A549 treated with ZK216348 at 1 μM for 4 hours (cell line): ENCODE results near the gene RSF1. TPM values are rescaled to one million over a fixed set of nuclear protein-coding genes. Genes with fewer than 3 reads are reported as not detected.

Experiments
- total RNA-seq: library from RNA; stranded (reverse); fragments of 200-300 nt; extraction: Qiagen RNA extraction; gene quantifications from 5 replicates; pipeline ENCODE4 v1.2.3, GENCODE V29; 2022; ENCODE audit warnings: low read depth

The RSF1 gene, protein sequence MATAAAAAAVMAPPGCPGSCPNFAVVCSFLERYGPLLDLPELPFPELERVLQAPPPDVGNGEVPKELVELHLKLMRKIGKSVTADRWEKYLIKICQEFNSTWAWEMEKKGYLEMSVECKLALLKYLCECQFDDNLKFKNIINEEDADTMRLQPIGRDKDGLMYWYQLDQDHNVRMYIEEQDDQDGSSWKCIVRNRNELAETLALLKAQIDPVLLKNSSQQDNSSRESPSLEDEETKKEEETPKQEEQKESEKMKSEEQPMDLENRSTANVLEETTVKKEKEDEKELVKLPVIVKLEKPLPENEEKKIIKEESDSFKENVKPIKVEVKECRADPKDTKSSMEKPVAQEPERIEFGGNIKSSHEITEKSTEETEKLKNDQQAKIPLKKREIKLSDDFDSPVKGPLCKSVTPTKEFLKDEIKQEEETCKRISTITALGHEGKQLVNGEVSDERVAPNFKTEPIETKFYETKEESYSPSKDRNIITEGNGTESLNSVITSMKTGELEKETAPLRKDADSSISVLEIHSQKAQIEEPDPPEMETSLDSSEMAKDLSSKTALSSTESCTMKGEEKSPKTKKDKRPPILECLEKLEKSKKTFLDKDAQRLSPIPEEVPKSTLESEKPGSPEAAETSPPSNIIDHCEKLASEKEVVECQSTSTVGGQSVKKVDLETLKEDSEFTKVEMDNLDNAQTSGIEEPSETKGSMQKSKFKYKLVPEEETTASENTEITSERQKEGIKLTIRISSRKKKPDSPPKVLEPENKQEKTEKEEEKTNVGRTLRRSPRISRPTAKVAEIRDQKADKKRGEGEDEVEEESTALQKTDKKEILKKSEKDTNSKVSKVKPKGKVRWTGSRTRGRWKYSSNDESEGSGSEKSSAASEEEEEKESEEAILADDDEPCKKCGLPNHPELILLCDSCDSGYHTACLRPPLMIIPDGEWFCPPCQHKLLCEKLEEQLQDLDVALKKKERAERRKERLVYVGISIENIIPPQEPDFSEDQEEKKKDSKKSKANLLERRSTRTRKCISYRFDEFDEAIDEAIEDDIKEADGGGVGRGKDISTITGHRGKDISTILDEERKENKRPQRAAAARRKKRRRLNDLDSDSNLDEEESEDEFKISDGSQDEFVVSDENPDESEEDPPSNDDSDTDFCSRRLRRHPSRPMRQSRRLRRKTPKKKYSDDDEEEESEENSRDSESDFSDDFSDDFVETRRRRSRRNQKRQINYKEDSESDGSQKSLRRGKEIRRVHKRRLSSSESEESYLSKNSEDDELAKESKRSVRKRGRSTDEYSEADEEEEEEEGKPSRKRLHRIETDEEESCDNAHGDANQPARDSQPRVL (N-terminal part only)
- 12.6 to 22.2 TPM (median 16.1 TPM) in 5 replicates for total RNA-seq

DNA sequence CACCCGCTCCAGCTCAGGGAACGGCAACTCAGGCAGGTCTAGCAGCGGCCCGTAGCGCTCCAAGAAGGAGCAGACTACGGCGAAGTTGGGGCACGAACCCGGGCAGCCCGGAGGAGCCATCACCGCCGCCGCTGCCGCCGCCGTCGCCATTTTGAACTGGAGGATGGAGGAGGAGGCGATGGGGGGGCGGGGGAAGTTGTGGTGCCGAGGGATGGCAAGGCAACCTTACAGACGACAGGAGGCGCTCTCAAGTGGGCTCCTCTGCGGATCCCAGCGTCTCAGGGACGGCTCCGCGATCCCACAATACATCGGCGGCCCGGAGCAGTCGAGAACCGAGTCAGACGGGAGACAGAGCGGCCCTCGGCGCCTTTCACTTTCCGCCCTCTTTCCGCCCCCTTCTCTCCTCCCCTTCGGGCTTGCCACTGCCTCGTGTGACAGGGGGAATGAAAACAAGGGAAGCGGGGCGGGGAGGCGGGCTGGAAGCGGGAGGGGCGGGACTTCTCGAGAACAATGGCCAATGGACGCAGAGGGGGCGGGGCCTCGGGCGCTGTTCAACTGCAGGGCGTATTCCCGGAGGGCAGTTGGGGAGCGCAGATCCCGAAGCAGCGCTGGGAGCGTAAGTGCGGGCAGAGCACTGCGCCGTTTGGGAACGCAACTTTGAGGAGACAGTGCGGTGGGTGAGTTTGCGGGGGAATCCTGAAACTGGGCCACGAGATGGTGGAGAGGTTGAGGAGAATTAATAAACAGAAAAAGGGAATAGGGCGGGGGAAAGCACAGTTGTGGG lies at the start of gene RSF1, which contains the start of gene AAMDC:
Gene RSF1 (minus strand): TSS at position 158 of the 784 bp plus-strand sequence. CDS start 8 bp downstream, at position 150.
Gene AAMDC (plus strand): TSS at position 580 of the 784 bp plus-strand sequence. CDS start 21,353 bp downstream, outside the sequence.

DNA sequence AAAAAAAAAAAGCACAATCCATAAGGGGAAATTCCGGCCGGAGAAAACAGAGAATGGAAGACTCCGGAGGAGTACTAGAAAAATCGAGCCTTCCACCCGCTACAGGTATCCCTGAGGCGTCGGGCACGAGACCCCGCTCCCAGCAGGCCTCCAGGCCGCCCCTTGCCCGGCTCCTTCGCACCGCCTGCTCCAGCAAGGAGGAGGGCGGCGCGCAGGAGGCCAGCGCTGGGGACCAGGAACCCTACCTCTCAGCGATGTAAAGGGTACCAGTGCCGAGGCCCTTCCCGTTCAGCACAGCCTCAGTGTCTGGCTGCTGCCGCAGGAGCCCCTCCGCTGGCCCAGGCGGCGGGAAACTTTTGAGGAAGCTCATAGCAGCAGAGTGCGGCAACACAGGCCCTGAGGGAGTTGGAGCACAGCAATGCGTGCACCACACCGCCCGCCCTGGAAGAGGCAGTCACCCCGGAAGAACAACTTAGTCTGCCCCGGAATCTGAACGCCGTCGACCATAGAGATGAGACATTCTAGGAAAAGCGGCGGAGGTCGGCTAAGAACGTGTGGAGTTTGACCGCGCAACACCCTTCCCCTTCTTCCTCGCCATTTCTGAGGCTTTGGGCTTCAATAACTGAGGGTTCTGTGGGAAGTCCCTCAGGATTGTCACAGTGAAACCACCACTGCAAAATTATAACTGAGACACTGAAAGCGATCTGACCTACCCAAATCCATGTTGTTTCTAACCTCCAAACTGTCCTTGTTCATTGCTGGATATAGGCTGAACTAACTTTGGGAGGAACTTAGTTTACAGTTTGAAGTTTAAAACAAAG lies 183.0 kb downstream of the RSF1 start, which contains the start of gene CLNS1A:
Gene CLNS1A (minus strand): TSS at position 450 of the 821 bp plus-strand sequence. CDS start 80 bp downstream, at position 370.

Other genes starting within 250 kb of the RSF1 start
- 0.98 to 2.6 TPM (median 2.1 TPM) in 5 replicates for gene AQP11, start 230.8 kb downstream of the RSF1 start, total RNA-seq
- gene CLNS1A, start 182.9 kb downstream of the RSF1 start, total RNA-seq = 149 to 218 TPM (median 154 TPM) in 5 replicates
- gene AAMDC, start 422 bp upstream of the RSF1 start, total RNA-seq = 26.6 to 37.2 TPM (median 26.9 TPM) in 5 replicates
- 17.2 to 21.1 TPM (median 19.0 TPM) in 5 replicates for gene INTS4, start 173.9 kb upstream of the RSF1 start, total RNA-seq
- 1.3 to 2.1 TPM (median 1.7 TPM) in 5 replicates for gene KCTD14, start 202.6 kb upstream of the RSF1 start, total RNA-seq
- not detected in 5 replicates for gene THRSP, start 243.1 kb upstream of the RSF1 start, total RNA-seq